GM21447 (cell line): ENCODE data around the gene ATP1A4.

Experiments
- ATAC-seq: cut with Tn5 transposase; IDR thresholded peaks from one replicate; pipeline ENCODE4 v1.9.1; 2021; ENCODE audit not compliant: unreplicated experiment

Gene ATP1A4

DNA sequence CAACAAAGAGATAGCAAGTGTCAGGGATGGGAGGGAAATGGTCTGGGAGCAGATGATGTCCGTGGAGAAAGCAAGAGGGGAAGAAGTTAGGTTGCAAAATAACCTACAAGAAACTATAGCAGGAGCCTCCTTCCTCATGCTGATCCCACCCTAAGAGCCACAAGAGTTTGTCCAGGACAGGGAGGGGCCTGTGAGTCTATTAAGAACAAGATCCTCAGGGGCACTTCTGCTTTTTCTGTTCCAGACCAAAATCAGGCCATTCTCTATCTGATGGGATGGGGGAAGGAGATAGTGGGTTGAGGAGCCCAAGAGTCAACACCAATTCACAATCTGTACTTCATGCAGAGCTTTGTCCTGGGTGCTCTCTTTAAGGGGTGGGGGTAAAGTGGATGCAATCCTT lies 7.7 kb upstream of the ATP1A4 start:
- ATAC-seq, result no peak

DNA sequence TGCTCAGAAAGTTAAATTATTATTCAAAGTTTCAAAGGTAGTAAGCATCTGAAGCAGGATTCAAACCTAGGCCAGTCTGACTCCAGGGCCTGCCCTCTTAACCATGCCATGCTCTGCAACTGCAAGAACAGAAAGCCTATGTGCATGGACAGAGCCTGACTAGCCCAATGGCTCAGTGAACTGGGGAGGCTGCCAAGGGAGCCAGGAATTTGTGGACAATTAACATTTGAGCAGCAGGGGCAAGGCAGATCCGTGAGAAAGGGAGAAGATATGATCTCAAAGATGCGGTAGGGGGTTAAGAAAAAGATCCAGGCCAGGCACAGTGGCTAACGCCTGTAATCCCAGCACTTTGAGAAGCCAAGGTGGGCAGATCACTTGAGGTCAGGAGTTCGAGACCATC lies 6.5 kb upstream of the ATP1A4 start:
- no peak for ATAC-seq

DNA sequence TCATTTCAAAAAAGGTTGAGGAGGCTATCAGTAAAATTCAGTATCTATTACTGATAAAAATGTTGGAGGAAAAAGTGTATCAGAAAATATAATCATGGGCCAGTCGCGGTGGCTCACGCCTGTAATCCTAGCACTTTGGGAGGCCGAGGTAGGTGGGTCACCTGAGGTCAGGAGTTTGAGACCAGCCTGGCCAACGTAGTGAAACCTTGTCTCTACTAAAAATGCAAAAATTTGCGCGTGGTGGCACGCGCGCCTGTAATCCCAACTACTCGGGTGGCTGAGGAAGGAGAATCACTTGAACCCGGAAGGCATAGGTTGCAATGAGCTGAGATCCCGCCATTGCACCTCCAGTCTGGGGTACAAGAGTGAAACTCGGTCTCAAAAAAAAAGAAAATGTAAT lies 5.3 kb upstream of the ATP1A4 start:
- no peak for ATAC-seq

DNA sequence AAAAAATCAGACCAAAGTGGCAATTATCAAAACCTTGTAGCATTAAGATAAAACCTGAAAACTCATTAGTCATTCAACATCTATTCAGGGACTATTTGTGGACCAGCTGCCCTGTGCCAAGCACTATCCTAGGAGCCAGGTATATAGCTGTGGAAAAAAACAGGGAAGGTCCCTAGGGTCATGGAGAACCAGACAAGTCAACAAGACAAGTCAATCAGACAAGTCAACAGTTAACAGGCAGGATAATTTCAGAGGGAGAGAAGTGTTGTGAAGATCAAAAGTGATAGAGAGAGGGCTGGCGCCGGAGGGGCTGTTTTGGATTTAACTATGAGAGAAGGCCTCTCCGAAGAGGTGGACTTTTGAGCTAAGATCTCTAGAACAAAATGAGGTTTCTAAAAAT lies 3.3 kb upstream of the ATP1A4 start:
- no peak for ATAC-seq

DNA sequence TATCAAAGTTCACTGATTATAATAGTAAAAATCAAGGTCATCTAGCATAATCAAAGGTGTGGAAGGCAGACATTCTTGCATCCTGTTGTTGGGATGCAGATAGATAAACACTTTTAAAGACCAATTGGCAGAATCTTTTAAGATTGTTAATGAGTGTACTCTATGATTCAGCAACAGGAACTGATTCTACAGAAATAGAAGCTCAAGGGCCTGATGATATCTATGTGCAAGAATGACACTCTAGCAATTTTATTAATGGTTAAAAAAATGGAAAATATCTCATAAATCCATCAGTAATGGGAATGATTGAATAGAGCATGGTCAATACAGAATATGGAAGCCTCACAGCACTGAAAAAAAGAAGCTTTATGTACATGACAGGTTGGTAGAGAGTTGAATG lies 2.2 kb upstream of the ATP1A4 start:
- ATAC-seq, result no peak

DNA sequence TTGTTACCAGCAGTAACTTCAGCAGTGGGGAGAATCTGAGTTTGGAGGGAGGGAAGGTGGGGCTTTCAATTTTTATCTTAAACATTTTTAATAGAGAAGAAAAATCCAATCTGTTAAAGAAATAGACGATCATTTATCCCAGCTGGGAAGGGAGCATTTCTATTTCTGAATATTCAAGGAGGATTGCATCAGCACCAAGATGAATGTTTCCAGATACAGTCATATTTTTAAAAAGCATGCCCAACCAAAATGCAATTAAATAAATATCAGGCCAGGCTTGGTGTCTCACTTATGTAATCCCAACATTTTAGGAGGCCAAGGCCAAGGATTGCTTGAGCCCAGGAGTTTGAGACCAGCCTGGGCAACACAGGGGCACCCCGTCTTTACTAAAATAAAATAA lies 1.7 kb upstream of the ATP1A4 start:
- ATAC-seq, result no peak

DNA sequence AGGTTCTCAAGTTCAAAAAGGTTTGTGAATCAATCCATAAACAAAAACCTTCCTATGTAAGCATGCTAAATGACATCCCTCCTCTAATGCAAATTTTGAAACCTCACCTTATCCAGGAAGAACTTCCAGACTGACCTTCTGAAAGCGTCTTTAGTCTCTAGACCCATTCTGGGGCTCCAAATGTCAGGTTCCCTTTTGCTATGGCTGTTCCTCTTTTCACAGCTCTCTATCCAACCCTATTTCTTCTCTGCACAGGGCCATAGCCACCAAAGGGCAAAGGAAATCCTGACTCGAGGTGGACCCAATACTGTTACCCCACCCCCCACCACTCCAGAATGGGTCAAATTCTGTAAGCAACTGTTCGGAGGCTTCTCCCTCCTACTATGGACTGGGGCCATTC lies 3.4 kb downstream of the ATP1A4 start:
- no peak for ATAC-seq

DNA sequence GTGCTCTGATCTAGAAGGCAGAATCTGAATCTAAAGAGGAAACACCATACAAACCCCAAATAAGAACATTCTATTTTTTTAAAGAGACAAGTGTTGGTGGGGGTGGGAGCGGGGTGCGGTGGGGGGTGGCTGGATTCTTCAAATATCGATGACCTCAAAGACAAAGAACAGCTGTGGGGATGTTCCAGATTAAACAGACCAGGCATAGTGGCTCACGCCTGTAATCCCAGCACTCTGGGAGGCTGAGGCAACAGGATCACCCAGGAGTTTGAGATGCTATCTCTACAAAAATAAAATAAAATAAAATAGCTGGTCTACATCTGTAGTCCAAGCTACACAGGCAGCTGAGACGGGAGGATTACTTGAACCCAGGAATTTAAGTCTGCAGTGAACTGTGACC lies 5.0 kb downstream of the ATP1A4 start:
- no peak for ATAC-seq

DNA sequence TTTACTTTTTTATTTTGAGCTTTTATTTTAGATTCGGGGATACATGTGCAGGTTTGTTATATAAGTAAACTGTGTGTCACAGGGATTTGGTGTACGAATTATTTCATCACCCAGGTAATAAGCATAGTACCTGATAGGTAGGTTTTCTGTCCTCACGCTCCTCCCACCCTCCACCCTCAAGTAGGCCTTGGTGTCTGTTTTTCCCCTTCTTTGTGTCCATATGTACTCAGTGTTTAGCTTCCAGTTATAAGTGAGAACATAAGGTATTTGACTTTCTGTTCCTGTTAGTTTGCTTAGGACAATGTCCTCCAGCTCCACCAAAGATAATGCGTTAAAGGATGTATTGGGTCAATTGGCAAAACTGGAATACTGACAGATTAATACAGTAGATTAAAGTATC lies 5.8 kb downstream of the ATP1A4 start:
- no peak for ATAC-seq

DNA sequence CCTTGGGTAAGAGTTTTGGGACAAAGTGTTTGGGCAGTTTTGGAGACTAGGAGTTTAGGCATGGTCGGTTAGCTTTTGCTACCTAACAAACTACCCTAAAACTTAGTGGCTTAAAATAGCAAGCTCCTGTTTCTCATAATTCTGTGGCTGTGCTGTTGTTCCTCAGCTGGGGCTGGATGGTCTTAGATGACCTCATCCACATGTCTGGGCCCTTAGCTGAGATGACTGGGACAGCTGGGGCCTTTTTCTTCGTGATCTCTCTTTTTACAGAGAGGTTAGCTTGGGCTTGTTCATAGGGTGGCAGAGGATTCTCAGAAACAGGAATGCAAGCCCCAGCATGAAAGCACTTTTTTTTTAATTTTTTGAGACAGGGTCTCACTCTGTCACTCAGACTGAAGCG lies 6.6 kb downstream of the ATP1A4 start:
- no peak for ATAC-seq

DNA sequence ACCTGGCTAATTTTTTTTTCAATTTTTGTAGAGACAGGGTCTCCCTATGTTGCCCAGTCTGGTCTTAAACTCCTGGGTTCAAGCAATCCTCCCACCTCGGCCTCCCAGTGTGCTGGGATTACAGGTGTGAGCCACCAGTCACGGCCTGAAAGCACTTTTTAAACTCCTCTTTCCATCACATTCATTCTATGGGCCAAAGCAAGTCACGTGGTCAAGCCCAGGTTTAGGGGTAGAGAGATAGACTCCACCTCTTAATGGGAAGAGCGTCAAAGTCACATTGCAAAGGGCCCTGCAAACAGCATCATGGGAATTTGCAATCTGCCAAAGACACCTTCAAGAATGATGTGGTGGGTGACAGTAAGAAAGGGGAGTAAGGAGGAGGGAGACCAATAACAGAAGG lies 7.1 kb downstream of the ATP1A4 start:
- ATAC-seq, result no peak

DNA sequence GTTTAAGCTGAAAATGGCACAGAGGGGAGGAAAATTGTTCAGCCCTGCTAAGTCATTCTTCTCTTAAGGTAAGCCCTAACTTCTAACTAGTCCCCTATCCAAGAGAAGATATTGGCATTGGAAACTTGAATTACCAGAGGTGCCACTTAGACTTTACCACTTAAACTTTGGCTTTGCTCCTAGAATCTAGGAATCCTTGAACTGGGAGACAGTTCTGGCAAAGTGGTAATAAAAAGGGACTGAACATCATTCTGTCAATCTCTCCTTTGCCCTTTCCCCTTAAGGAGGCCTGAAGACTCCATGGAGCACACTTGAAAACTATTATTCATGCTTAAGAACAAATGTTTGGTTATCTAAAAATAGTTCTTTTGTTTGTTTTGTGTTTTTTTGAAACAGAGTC lies 8.4 kb downstream of the ATP1A4 start:
- no peak for ATAC-seq

DNA sequence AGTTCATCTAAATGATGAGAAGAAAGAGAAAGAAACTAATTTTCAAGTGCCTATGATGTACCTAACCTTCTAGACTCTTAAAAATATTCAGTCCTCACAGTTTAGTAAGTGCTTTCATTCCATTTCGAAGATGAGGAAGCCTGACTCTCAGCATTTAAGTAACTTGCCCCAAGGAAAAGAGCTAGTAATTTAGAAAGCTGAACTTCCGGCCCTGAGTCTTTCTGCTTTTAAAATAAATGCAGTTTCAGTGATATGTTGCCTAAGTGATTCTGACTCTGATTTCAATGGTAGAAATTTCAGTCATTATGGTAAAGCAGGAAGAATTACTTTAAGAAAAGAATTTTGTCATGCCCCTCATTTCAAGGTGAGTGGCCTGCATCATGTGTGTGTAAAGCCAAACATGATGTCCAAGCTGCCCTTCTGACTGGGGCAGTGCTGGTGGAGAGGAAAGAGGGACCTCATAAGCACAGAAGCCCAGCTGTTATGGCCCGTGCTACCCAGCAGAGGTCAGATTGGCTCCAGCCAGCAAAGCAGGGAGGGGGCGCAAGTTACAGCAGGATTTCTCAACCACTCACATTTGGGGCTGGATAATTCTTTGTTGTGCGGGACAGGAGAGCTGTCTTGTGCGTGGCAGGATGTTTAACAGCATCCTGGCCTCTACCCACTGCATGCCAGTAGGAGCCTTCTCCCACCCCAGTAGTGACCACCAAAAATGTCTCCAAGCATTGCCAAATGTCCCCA lies 10.7 kb downstream of the ATP1A4 start:
- peak; percentile 55 for ATAC-seq

DNA sequence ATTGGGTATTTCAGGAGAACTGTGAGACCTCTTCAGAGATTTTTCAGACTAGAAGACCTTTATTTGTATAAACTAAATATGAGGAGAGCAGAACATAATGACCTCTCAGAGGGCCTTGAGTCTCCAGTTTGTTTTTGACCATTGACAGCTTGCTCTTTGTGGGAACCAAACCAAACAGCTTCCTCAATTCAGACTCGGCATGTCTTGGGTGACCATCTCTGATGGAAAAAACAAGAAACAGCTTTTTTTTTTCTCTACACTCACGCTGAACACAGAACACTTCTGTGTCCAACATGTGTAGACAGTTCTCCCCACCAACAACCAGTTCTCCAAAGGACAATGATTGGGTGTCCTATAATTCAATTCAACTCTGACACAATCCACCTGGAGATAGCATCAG lies 11.5 kb downstream of the ATP1A4 start:
- no peak for ATAC-seq

DNA sequence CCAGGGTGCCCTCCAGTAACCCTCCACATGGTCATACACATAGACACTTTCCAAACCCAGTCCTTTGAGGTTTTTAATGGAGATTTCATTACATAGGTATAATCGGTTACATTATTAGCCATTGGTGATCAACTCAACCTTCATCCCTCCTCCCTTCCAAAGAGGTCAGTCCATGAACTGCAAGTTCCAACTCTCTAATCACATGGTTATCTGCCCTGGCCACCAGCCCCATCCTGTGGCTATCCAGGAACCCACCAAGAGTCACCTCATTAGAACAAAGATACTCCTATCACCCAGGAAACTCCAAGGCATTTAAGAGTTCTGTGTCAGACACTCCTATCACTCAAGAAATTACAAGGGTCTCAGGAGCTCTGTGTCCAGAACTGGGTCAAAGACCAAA lies 12.2 kb downstream of the ATP1A4 start:
- no peak for ATAC-seq

DNA sequence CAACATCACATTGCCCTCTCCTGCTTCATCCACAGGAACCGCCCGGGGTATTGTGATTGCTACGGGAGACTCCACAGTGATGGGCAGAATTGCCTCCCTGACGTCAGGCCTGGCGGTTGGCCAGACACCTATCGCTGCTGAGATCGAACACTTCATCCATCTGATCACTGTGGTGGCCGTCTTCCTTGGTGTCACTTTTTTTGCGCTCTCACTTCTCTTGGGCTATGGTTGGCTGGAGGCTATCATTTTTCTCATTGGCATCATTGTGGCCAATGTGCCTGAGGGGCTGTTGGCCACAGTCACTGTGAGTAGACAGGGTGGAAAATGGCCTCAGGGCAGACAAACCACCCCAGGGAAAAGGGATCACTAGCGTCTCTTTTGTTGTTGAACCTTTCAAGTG lies 12.7 kb downstream of the ATP1A4 start:
- no peak for ATAC-seq

DNA sequence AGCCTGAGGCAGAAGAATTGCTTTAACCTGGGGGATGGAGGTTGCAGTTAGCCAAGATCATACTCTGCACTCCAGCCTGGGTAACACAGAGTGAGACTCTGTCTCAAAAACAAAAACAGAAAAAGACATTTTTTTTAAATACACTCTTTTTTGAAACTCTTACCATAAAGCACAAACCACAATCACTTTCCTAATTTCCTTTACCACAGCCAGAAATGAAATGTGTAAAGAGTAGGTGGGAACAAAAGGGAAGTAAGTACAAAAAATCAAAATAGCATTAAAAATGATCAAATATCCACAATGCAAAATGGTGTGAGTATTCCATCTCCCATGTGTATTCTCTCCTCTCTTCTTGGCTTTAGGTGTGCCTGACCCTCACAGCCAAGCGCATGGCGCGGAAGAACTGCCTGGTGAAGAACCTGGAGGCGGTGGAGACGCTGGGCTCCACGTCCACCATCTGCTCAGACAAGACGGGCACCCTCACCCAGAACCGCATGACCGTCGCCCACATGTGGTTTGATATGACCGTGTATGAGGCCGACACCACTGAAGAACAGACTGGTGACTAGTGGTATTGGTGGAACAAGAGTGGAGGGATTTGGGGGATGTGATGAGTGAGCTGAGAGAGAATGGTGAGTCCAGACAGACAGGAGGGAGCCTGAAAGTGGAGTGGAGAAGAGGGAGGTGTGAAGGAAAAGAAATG lies 14.9 kb downstream of the ATP1A4 start:
- no peak for ATAC-seq

DNA sequence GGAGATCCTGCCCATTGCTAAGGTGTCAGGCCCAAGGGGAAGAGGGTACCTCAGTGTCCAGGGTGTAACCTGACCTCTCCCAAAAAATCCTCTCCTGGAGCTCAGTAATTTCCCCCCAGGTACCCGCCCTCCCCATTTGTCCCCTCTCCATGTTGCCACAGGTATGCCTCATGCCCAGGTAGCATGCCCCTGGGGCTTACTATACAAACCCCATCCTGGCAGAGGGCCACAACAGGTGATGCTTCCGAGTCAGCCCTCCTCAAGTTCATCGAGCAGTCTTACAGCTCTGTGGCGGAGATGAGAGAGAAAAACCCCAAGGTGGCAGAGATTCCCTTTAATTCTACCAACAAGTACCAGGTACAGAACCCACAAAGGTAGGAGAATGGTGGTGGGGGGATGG lies 15.7 kb downstream of the ATP1A4 start:
- no peak for ATAC-seq

DNA sequence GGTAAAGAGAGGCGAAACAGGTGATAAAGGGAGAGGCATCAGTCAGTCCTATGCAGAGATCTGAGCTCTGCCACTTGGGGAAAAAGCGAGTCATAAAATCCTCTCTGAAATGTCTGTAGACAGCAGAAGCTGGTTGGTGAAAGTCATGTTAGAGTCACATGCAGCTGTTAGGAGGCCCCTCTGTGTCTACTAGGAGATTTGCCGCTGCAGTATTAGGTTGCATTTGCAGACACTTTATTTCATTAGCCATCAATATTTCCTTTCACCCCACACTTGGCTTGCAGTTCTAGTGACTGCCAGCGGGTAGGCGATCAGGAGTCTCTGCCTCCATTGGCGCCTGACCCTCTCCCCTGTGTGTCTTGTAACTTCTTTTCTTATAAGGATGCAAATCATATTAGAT lies 16.2 kb downstream of the ATP1A4 start:
- no peak for ATAC-seq

DNA sequence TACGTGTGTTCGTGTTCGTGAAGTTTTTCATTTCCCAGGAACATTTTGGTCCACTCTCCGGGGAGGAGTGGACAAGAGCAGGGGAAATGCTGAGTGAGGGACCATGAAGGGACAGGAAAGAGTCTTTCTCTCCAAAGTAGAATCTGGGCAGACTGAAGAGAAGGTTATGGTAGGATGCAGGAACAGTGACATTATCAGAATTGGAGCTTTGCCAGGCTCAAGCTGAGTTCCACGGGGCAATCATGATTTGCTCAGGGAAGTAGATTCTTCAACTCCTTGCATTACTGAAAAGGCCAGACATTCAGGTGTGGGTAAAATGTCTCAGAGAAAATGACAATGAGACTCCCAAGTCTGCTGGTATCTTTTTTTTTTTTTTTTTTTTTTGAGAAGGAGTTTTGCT lies 16.6 kb downstream of the ATP1A4 start:
- no peak for ATAC-seq

DNA sequence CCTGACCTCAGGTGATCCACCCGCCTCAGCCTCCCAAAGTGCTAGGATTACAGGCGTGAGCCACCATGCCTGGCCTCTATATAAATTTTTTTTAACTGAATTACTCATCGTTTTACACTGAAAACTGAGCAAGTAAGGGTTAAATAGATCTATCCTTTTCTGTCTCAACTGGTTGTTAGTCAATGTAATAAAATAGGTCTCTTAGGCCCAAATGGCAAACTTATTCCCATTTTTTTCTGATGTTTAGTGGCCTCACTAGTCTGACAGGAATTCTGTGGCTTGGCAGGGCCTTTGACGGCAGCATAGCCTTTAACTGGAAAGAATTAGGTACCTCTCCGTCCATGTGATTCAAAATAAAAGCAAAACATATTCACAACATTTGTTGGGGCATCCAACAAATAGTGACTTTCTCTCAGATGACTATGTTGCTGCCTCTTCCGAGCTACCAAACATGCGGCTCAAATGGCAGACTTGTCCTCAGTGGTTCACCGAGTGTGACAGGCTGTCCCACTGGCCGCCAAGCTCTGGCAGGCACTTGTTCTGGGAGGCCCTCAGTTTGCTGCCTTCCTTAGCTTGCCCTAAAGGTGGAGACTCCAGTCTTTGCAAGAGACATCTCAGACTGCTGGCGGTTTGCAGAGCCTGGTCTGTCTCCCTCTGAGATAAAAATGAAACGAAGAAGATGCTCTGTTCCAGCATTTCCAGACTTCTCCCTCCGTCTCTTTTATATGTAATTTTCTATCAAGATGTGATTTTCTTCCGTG lies 17.4 kb downstream of the ATP1A4 start:
- no peak for ATAC-seq
